ENCODE data around the gene CACNA1D.

GRCh38 chr3:53675942-53676341, 181.5 kb downstream of the CACNA1D start:
- TF ChIP-seq POLR2A (IDR thresholded peaks at IDR 0.05) (no peak), CTCF (IDR thresholded peaks at IDR 0.05) (no peak), POLR2AphosphoS5 (IDR thresholded peaks at IDR 0.05) (no peak)
